ENCODE results near the gene IL36B. TPM values are rescaled to one million over a fixed set of nuclear protein-coding genes. Genes with fewer than 3 reads are reported as not detected.

The IL36B gene
- total RNA-seq, 1 donor from 2014 or later: not detected

- H3K4me1 Mint-ChIP-seq (ENCODE audit: unreplicated experiment): no peaks in the 10 kb centered on the region
- peaks cover 9% of the 10 kb centered on the region for H3K9me3 Mint-ChIP-seq (ENCODE audit: unreplicated experiment)
- no peaks in the 10 kb centered on the region for H3K36me3 Mint-ChIP-seq (ENCODE audit: unreplicated experiment)
- H3K27ac Mint-ChIP-seq (ENCODE audit: unreplicated experiment): no peak overlapping the region
- peaks cover 8% of the 10 kb centered on the region for H3K27me3 Mint-ChIP-seq (ENCODE audit: unreplicated experiment)
- no peak for DNase-seq (ENCODE audit: extremely low spot score, unreplicated experiment)
- no peak for TF ChIP-seq CTCF (IDR thresholded peaks at IDR 0.05)
- H3K4me3 Mint-ChIP-seq (ENCODE audit: unreplicated experiment): no peak overlapping the region
These were observed 40.9 kb upstream of the IL36B start for GRCh38 chr2:113093613-113093977.

GRCh38 chr2:113092864-113093612 lies 40.4 kb upstream of the IL36B start:
- no peaks in the 10 kb centered on the region for H3K36me3 Mint-ChIP-seq (ENCODE audit: unreplicated experiment)
- DNase-seq (ENCODE audit: extremely low spot score, unreplicated experiment): no peak
- H3K4me1 Mint-ChIP-seq (ENCODE audit: unreplicated experiment): no peaks in the 10 kb centered on the region
- H3K9me3 Mint-ChIP-seq (ENCODE audit: unreplicated experiment): peaks cover 9% of the 10 kb centered on the region
- H3K27ac Mint-ChIP-seq (ENCODE audit: unreplicated experiment): no peak overlapping the region
- TF ChIP-seq CTCF (IDR thresholded peaks at IDR 0.05): no peak
- peaks cover 8% of the 10 kb centered on the region for H3K27me3 Mint-ChIP-seq (ENCODE audit: unreplicated experiment)
- no peak overlapping the region for H3K4me3 Mint-ChIP-seq (ENCODE audit: unreplicated experiment)

GRCh38 chr2:113091231-113091896 lies 38.7 kb upstream of the IL36B start:
- Mint-ChIP-seq H3K36me3 (ENCODE audit: unreplicated experiment) (no peaks in the 10 kb centered on the region), H3K27me3 (ENCODE audit: unreplicated experiment) (peaks cover 14% of the 10 kb centered on the region), H3K4me1 (ENCODE audit: unreplicated experiment) (no peaks in the 10 kb centered on the region), H3K27ac (ENCODE audit: unreplicated experiment) (no peak overlapping the region), H3K9me3 (ENCODE audit: unreplicated experiment) (no peaks in the 10 kb centered on the region), H3K4me3 (ENCODE audit: unreplicated experiment) (no peak overlapping the region)
- no peak for DNase-seq (ENCODE audit: extremely low spot score, unreplicated experiment)
- TF ChIP-seq CTCF (IDR thresholded peaks at IDR 0.05): no peak

- no peaks in the 10 kb centered on the region for H3K36me3 Mint-ChIP-seq (ENCODE audit: unreplicated experiment)
- no peaks in the 10 kb centered on the region for H3K4me1 Mint-ChIP-seq (ENCODE audit: unreplicated experiment)
- H3K4me3 Mint-ChIP-seq (ENCODE audit: unreplicated experiment): no peak overlapping the region
- no peak overlapping the region for H3K27ac Mint-ChIP-seq (ENCODE audit: unreplicated experiment)
- no peak for TF ChIP-seq CTCF (IDR thresholded peaks at IDR 0.05)
- H3K27me3 Mint-ChIP-seq (ENCODE audit: unreplicated experiment): peaks cover 17% of the 10 kb centered on the region
- H3K9me3 Mint-ChIP-seq (ENCODE audit: unreplicated experiment): no peaks in the 10 kb centered on the region
- no peak for DNase-seq (ENCODE audit: extremely low spot score, unreplicated experiment)
These were observed 37.2 kb upstream of the IL36B start for GRCh38 chr2:113089916-113090315.

GRCh38 chr2:113088213-113088992 lies 35.7 kb upstream of the IL36B start:
- H3K4me3 Mint-ChIP-seq (ENCODE audit: unreplicated experiment): no peak overlapping the region

More at GRCh38 chr2:113088213-113088992, 35.7 kb upstream of the IL36B start:
- H3K36me3 Mint-ChIP-seq (ENCODE audit: unreplicated experiment): no peaks in the 10 kb centered on the region
- H3K27me3 Mint-ChIP-seq (ENCODE audit: unreplicated experiment): peaks cover 27% of the 10 kb centered on the region
- no peak for TF ChIP-seq CTCF (IDR thresholded peaks at IDR 0.05)
- H3K27ac Mint-ChIP-seq (ENCODE audit: unreplicated experiment): no peak overlapping the region
- H3K4me1 Mint-ChIP-seq (ENCODE audit: unreplicated experiment): no peaks in the 10 kb centered on the region
- no peak for DNase-seq (ENCODE audit: extremely low spot score, unreplicated experiment)
- no peaks in the 10 kb centered on the region for H3K9me3 Mint-ChIP-seq (ENCODE audit: unreplicated experiment)
